T-helper 2 cell treated with Interferon-gamma antibody and Interleukin-4, amounts not matched to agents 100 ng/mL and 5 ng/mL, for 36 hours (primary cell): ENCODE results near the gene ANKIB1. TPM values are rescaled to one million over a fixed set of nuclear protein-coding genes. Genes with fewer than 3 reads are reported as not detected.
"Not testable (repeated sequence)": the region's sequence is repeated elsewhere in the genome, so short reads cannot be mapped to it uniquely, and the experiment has no call there.

Experiments
- intact Hi-C: fragments of 100-400 bp; cut with micrococcal nuclease; formaldehyde crosslinking; loops from one replicate; pipeline ENCODE4 v1.15.1; 2023
- total RNA-seq: library from RNA; stranded (reverse); gene quantifications from 2 replicates; pipeline ENCODE4 v1.2.3, GENCODE V29; 2022

ANKIB1 gene
- total RNA-seq, 1 donor from 2014 or later, result 59.6 TPM

DNA sequence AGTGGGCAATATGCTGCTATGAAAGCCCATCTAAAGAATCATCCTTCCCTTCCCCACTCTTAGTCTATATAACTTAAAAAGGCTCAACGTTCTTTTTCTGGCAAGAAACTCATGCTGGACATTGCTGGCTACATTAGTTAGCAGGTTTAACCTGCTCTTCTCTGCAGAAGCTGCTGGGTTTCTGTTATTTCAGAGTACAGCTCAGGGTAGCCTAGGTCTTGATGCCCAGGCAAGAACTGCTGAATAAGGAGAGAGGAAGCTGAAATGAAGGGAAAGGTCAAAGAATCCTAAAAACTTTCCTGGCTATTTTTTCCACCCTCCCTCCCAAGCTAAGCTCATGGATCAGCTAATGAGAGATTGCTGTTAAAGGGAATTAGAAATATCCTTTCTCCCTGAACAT lies 79.4 kb downstream of the ANKIB1 start:
- intact Hi-C loops, result no loop called here

DNA sequence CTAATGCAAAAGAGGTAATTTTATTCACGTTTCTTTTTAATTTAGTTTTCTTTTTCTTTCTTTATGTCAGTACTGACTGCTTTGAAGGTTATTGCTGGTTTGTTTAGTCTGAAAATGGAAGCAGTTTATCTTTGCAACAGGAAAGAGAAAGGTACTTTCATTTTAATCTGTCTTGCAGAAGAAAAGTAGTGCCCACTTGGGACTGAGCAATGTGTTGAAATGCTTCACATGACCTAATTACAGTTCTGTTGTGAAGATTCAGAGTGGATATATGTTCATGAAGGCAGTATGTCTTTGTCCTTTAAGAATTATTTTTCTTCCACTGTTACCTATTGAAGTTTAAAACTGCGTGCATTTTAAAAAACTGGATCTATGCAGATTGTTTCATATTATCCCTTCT lies 80.1 kb downstream of the ANKIB1 start:
- intact Hi-C loops, result no loop called here

DNA sequence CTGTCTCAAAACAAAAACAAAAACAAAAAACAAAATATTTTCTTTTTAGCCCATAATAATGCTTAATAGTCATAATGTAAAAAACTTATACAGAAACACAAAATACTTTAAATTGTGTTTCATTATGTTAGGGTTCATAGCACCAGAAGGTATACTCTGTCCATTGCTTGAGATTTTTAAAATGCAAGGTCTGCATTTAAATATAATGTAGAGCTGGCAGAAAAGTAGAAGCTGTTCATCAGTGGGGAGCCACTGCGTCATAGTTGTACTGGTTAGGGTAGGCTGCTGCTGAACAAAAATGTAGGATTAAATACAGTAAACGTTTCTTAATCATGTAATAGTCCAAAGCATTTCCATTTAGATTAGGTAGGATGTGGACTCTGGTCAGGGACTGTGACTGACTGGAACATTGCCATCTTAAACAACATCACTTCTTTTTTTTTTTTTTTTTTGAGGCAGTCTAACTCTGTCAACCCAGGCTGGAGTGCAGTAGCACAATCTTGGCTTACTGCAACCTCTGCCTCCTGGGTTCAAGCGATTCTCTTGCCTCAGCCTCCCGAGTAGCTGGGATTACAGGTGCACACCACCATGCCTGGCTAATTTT lies 85.2 kb downstream of the ANKIB1 start:
- intact Hi-C loops, result no loop called here

DNA sequence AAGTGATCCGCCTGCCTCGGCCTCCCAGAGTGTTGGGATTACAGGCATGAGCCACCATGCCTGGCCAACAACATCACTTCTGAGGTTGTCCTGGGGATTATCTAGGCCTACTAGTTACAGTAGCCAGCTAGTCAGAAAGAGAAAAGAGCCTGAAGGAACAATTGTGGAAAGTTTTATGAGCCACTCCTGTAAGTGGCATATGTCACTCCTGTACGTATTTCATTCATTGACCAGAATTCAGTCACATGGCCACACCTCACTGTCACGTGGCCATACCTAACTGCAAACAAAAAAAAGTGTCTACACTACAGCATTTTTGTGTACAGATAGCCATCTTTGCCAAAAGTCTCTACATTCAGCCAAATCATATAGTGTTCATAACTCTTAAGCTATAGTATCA lies 85.7 kb downstream of the ANKIB1 start:
- intact Hi-C loops, result no loop called here

DNA sequence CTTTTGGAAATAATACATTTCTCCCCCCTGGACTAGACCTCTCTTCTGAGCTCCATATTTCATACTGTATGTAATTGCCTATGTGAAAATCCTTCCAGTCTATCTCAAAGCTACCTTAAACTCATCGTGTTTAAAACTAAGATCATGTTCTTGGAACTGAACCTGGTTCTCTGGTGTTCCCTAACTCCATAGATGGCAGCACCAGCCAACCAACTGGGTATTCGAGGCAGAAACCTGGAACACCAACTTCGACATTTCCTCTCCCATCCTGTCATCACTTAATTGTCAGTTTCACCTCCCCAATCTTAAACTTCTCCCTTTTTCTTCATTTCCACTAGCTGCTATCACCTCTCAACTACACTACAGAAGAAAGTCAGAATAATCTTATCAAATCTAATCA lies 87.0 kb downstream of the ANKIB1 start:
- intact Hi-C loops, result no loop called here

DNA sequence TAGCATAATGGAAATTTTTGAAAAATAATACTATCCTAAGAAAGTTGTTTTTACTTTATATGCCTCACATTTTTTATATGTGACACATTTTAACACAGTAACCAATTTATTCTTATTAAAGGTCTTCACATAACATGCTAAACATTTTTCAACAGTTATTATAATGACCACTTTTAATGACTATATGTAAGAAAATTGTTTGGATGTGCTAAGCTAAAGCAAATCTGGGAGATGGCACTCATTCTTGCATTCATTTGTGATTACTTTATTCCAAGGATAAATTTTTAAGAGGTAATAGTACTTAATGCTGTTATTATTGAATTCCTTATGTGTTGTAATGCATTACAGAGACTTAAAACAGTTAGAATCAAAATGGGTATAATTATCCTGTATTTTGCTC lies 88.1 kb downstream of the ANKIB1 start:
- intact Hi-C loops, result no loop called here

DNA sequence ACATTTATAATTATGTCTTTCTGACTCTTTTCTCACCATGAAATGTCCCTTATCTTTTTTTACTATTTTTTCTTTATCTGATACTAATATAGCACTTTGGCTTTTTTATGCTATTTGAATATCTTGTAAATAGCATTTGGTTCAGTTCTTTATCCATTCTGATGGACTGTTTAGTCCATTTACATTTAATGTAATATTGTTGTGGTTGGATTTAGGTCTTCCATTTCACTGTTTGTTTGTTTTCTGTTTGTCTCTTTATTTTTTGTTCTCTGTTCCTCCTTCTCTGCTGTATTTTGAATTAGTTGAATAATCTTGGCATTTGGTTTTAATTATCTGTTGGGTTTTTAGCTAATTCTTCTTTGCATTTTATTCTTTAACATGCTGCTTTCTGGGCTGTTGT lies 89.8 kb downstream of the ANKIB1 start:
- intact Hi-C loops, result no loop called here

DNA sequence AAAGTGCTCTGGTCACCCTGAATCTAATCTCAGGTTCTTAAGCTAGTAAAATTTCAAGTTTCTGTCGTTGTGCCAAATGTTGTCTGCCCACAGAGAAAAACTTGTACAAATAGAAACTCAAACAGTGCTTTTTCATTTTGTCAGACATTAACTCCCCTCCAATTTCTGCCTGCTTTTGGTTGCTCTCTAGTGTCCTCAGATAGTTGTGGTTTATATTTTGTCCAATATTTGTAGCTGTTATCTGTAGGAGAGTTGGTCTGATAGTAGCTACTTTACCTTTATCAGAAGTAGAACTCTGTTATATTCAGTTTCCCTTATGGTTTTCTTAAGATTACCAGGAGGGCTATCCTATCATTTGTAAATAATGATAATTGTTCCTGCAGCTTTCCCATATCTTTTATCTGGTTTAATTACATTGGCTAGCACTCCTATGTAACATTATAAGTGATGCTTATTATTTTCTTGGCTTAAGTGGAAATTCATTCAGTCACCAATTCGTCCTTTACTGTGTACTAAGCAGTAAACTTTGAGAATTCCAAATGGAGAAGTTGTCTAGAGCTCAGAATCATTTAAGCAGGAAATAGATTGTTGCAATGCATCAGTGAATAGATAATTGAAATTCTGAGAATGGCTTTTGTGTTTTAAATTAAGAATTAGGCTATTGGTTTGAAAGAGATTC lies 91.0 kb downstream of the ANKIB1 start:
- intact Hi-C loops, result no loop called here

DNA sequence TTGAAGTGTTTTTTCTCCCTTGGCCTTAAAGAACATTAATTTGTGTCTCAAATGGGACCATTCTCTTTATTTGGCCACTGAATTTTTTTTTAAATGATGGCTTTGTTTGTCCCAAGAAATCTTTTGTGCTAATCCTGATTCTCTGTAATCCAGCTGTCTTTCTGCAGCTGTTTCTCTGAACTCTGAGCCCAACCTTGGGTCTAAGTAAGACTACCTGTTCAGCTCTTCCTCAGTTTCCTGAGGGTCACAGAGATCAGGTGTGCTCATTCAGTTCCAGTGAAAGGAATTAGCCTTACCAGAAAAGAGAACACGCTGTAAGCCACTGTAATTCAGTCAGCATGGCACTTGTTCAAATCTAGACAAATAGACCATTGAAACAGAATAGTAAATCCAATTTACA lies 94.2 kb downstream of the ANKIB1 start:
- intact Hi-C loops, result no loop called here

DNA sequence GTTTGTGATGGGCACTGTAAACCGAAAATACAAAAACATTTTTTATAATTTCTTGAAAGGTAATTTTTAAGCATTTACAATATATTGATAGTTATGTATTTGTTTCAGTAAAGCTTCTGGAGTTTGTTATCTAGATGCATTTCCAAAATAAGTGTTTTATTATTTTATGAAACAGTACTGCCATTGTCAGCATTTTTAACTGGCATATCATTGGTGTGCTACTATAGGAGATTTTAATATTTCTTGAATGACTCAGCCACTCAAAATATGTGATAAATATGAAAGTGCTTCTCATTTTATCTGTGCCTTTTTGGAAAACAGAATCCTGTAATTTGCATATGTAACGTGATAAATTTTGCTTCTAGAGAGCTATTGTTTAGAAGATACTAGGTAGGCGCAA lies 97.9 kb downstream of the ANKIB1 start:
- intact Hi-C loops, result no loop called here

DNA sequence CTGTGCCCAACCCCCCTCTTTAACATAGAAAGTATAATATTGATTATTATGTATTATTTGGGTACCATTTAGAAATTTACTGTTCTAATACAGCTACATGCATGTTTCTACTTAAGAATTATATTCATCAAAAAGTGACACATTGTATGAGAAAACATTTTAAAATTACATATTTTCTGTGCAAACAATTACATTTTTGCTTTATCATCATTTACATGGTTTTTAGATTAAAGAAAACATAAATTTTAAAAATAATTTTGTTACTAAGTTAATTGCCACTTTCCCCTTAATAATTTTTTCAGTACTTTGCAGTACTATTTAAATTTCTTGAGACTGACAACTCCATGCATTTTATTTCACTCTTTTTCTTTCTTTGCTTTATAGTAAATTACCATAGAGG lies 106.2 kb downstream of the ANKIB1 start:
- intact Hi-C loops, result no loop called here

DNA sequence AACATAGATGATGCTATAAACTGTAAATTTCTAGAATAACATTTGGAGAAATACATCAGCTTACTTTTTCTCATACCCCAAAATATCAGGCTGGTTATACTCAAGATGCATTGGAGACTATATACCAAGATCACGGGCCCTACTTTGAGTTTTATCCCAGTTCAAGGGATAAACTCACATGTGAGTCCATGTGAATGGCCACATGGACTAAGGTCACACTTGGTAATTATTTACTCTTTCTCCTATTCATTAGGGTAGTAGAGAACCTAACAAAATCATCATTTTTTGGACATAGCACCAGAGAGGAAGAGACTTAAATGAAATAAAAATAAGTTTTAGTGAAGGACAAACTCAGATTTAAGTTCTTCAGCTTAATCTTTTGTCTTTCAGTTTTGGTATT lies 108.4 kb downstream of the ANKIB1 start:
- intact Hi-C loops, result no loop called here

DNA sequence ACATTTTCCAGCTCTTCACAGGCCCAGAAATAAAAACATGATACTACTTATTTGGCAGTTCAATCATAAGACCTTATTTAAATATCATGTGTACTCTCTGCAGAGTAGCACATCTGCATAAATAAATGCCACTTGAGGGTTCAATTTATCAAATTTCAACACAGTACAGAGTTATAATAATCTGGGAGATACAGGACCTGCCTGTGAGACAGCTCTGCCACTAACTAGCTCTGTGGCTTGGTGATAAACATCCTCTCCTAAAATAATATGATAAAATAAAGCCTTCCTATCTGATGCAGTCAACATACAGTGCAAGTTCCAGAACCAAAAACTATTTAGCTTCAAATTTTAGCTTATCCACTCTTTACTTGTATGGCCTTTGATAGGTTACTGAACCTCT lies 110.6 kb downstream of the ANKIB1 start:
- intact Hi-C loops, result no loop called here

DNA sequence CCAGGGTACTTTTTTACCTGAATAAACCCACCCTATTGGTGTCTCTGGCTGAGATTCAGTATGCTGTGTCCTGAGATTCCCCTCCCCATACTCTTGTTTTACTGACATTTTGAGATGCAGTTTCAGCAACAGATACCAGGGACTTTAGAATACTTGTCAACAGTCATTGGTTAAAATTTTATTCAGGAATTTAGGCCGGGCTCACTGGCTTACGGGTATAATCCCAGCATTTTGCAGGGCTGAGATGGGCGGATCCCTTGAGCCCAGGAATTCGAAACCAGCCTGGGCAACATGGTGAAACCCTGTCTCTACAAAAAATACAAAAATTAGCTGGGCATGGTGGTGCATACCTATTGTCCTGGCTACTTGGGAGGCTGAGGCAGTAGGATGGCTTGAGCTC lies 111.5 kb downstream of the ANKIB1 start:
- intact Hi-C loops, result no loop called here

DNA sequence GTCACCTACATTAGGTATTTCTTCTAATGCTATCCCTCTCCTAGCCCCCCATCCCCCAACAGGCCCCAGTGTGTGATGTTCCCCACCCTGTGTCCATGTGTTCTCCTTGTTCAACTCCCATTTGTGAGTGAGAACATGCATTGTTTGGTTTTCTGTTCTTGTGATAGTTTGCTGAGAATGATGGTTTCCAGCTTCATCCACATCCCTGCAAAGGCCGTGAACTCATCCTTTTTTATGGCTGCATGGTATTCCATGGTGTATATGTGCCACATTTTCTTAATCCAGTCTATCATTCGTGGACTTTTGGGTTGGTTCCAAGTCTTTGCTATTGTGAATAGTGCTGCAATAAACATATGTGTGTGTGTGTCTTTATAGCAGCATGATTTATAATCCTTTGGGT lies 113.4 kb downstream of the ANKIB1 start:
- intact Hi-C loops, result not testable (repeated sequence)

DNA sequence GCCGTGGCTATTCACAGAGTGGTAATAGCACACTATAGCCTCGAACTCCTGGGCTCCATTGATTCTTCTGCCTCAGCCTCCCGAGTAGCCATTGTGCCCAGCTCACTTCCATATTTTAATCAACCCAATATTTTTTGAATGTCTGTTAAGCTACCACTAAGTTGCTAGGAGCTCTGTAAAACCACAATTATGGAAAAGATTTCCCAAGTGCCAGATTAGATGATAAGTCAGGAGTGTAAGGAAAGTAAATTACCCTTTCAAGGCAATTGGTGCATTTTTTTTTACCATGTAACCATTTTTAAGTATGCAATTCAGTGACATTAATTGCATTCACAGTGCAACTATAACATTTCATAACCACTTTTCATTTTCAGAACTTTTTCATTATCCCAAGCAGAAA lies 114.0 kb downstream of the ANKIB1 start:
- intact Hi-C loops, result no loop called here

DNA sequence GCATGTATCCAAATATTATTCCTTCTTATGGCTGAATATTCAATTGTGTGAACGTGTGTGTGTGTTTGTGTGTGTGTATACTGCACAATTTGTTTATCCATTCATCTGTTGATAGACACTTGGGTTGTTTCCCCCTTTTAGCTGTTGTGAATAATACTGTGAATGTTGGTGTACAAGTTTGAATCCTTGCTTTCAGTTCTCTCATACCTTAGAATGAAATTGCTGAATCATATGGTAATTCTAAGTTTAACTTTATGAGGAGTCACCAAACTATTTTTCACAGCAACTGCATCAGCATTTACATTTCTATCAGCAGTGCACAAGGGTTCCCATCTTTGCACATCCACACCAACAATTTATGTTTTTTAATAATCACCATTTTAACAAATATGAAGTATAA lies 114.6 kb downstream of the ANKIB1 start:
- intact Hi-C loops, result no loop called here

DNA sequence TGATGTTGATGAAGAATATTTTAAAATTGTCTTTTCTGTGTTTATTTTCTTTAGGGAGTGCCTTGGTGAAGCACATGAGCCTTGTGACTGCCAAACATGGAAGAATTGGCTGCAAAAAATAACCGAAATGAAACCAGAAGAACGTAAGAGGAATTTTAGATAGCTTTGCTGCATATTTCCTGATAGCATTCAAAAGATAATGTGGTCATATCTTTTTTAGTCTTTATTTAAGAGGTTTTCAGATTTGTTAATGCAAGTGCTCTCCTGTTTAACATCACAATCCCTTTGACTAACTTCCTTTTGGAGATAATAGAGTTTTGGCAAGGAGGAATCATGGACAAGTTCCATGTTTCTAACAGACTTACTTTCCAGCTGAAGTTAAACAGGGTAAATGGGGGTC lies 116.4 kb downstream of the ANKIB1 start:
- intact Hi-C loops, result no loop called here

DNA sequence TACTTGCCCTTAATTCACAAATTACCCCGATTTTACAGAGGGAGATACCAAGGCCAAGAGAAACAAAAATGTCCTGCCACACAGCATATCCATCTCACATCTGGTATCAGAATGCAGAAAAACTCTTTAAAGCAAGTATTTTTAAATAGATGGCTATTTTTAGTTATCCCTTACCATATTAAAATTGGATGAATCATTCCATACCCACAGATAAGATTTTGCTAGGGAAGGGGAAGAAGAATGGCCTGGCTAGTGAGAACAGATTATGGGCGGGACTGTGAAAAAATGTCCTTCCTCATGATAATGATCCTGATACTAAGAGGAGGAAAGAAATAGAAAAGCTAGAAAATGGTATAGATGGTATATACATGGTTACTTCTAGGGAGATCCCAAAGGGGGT lies 121.0 kb downstream of the ANKIB1 start:
- intact Hi-C loops, result no loop called here

DNA sequence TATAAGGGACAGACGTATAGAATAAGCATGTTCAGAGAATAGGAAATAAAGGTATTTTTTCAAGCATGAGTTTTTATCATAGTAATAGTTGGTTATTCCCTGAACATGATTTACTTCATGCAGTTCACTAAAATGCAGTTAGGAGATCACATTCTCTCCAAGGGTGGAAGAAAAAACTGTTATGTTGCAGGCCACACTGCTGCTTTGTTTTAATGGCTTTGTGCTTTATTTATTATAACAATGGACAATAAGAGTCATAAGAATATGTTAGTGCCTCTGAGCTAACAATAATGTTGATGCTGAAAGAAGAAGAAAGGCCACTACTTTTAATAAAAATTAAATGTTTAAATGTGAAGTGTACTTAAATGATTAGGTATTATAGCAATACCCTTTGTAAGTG lies 123.0 kb downstream of the ANKIB1 start:
- intact Hi-C loops, result no loop called here

DNA sequence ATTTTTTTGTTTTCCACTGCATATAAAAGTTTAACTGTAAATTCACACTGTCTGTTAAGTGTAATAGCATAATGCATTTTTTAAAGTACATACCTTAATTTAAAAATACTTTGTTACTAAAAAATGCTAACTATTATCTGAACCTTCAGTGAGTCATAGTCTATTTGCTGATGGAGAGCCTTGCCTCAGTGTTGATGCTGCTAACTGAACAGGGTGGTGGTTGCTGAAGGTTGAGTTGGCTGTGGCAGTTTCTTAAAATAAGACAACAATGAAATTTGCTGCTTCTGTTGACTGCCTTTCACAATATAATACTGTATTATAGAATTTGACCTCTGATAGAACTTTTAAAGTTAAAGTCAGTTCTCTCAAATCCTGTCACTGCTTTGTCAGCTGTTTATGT lies 129.2 kb downstream of the ANKIB1 start:
- intact Hi-C loops, result no loop called here

DNA sequence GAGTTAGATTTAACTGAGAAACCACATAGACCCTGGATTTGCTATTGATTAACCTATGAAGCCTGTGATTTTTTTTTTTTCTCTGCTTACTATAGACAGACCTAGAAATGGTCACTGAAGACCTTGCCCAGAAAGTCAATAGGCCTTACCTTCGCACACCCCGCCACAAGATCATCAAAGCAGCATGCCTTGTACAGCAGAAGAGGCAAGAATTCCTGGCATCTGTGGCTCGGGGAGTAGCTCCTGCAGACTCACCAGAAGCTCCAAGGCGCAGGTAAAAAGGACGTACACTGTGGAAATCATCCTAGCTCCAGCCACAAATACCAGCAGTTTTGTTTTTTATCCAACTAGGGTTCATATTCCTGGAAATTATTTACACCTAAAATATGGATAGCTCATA lies 145.3 kb downstream of the ANKIB1 start:
- intact Hi-C loops, result no loop called here

DNA sequence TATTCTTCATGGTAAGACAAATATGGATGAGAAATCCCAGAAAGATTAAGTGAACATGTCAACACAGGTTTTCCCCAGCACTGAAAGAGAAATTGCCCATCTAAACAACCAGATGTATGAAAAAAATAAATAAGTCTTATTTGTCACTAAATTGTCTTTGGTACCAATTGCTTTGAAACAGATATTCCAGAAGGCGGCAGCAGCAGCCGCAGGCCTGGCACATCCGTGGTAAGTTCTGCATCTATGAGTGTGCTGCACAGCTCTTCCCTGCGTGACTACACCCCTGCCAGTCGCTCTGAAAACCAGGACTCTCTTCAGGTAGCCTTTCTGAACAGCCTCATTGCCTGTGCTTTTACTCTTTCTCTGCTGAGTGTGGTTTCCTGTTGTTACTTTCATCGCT lies 151.8 kb downstream of the ANKIB1 start:
- intact Hi-C loops, result no loop called here

DNA sequence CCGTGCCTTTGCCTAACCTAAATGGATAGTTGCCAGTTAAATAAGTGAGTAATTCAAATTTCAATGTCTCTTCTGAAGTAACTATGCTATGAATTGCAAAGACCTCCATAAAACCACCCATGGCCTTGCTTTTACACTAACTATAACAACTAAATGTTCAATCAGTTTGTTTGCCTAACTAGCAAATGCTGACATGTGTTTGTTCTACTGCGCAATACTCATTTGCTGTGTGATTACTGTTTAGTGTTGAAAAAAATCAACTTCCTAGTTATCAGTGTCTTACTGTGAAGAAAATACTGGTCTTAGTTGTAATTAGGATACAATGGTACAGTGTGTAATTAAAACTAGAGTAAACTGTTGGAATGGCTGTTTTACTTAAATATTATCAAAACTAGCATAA lies 154.2 kb downstream of the ANKIB1 start:
- intact Hi-C loops, result loop anchor here (5.0 kb wide), 1 partner anchor 153 kb away; the partner anchor contains the start of genes ANKIB1 and KRIT1
